K562 (cell line): ENCODE results near the gene CYB5D1.

ENCODE experiments used
- HSF4 ChIP-seq: fragments of 250-450 bp; sonication (Bioruptor Pico); IDR thresholded peaks from 2 replicates; pipeline ENCODE4 v2.1.2; 2022; ENCODE audit warnings: mild to moderate bottlenecking, moderate library complexity, borderline replicate concordance
- LARP7 ChIP-seq: fragments of 450-650 bp; IDR thresholded peaks from 2 replicates; pipeline ENCODE4 v1.6.1; 2016
- NFYB ChIP-seq: IDR thresholded peaks from 2 replicates; pipeline ENCODE4 v1.6.1; 2011; ENCODE audit warnings: mild to moderate bottlenecking, moderate library complexity; ENCODE audit not compliant: insufficient read length; ENCODE audit errors: extremely low read depth

GRCh38 chr17:7809086-7809790, 48.6 kb upstream of the CYB5D1 start:
- TF ChIP-seq NFYB, result no peak
- TF ChIP-seq LARP7, result no peak
- TF ChIP-seq HSF4 (CRISPR knock-in tag), result no peak
